GM18858 (cell line): ENCODE results near the gene PCCA.
"Not testable (repeated sequence)": the region's sequence is repeated elsewhere in the genome, so short reads cannot be mapped to it uniquely, and the experiment has no call there.

Experiments
- ATAC-seq: cut with Tn5 transposase; IDR thresholded peaks from one replicate; pipeline ENCODE4 v1.9.1; 2021; ENCODE audit not compliant: unreplicated experiment

The PCCA gene

GRCh38 chr13:100356426-100356825 is 267.5 kb downstream of the PCCA start:
- ATAC-seq: no peak

DNA sequence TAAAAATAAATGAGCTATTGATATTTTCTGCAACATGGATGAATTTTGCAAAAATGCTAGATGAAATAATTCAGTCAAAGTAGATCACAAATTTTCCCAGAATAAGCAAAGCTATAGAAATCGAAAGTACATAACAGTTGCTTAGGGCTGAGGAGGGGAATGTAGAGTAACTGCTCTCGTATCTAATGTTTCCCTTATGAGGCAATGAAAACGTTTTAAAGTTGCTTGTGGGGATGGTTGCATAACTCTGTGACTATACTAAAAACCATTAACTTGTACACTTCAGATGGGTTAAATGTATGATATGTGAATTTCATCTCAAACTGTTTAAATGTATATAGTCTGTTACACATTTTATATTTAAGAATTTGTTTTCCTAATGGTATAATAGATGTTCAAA is 268.0 kb downstream of the PCCA start:
- ATAC-seq: no peak

GRCh38 chr13:100357764-100358163 is 268.9 kb downstream of the PCCA start:
- ATAC-seq: no peak

DNA sequence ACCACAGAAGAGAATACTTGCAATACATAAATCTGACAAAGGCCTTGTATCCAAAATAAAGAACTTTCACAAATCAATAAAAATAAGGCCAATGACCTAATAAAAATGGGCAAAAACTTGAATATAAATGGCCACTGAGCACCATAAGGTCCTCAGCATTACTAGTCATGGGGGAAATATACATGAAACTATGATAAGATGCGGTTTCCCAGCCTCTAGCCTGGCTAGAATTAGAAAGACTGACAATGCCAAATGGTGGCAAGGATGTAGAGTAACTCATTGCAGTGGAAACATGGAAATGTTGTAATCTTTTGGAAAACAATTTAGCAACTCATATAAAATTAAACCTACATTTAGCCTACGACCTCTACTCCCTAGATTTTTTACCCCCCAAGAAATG is 272.6 kb downstream of the PCCA start:
- no peak for ATAC-seq

DNA sequence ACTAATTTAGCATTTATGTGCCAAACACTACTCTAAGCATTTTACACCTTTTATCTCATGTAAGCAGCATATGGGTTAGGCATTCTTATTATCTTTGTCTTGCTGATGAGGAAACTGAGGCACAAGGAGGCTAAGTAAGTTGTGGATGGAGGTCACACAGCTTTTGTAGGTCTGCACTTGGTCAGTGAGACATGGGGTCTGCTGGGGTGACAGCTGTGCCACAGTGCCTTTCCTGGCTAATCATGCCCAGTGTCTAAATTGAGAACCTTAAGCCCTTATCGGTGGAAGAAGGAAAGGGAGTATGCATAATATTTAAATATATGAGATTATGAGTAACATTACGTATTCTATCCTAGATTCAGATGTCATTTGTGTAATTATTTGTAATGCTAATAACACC is 273.5 kb downstream of the PCCA start:
- no peak for ATAC-seq

DNA sequence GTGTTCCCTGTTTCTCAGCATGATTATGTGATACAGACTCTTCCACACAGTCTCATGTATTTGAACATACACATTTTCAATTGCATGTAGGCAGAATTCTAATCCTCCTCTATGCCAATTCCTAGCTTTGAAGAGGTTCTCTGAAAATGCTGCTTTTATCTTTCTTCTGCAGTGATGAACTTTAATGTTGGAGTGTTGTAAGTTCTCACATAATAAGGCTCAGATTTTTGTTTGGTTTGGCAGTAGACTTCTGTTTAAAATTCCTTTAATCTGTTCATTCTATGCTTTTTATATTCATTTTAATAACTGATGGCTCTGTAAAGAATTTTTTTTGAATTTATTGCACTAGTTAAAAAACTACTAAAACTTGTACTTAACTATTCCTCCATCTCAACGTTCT is 273.9 kb downstream of the PCCA start:
- ATAC-seq: no peak

GRCh38 chr13:100363285-100363711 is 274.4 kb downstream of the PCCA start:
- ATAC-seq: no peak

- no peak for ATAC-seq
Observed at GRCh38 chr13:100363874-100364273, 275.0 kb downstream of the PCCA start.

DNA sequence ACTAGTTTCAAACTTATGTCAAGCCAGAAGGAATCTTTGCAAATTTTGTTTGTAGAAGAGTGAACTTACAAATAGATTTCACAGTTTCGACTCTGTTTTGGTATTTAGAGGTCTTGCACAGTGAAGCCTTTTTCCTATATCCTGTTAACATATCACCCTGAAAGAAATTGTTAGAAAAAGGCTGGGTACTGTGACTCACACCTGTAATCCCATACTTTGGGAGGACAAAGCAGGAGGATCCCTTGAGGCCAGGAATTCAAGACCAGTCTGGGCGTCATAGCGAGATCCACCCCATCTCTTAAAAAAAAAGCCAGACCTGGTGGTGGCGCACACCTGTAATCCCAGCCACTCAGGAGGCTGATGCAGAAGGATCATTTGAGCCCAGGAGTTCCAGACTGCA is 275.7 kb downstream of the PCCA start:
- ATAC-seq: no peak

DNA sequence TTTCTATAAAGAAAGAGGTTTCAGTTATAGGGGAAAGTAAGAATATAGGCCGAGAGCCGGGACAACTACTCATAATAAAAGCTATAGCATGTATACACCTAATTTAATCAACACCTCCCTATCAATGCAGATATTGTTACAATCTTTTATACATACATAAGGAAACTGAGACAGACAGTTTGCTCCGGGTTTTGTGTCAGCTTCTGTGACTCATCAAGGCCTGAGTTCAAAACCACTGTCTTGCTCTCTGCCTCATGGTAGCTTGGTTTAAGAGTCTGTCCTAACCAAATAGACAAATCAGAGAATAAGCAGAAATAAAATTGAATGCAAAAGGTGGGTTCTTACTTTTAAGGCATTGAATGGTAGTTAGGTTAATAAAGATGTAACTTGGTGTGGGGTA is 276.8 kb downstream of the PCCA start:
- no peak for ATAC-seq

DNA sequence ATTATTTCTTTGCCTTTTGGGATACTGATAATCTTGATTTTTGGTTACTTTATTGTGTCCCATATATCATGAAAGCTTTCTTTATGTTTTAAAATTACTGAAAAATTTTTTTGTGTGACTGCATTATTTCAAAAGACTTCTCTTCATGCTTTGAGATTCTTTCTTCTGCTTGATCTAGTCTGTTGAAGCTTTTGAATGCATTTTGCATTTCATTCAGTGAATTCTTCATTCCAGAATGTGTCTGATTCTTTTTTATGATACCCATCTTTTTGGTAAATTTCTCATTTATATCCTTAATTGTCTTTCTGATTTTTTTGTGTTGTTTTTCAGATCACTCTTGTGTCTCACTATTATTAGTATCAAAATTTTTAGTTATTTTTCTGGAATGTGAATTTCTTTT is 289.6 kb downstream of the PCCA start:
- no peak for ATAC-seq

DNA sequence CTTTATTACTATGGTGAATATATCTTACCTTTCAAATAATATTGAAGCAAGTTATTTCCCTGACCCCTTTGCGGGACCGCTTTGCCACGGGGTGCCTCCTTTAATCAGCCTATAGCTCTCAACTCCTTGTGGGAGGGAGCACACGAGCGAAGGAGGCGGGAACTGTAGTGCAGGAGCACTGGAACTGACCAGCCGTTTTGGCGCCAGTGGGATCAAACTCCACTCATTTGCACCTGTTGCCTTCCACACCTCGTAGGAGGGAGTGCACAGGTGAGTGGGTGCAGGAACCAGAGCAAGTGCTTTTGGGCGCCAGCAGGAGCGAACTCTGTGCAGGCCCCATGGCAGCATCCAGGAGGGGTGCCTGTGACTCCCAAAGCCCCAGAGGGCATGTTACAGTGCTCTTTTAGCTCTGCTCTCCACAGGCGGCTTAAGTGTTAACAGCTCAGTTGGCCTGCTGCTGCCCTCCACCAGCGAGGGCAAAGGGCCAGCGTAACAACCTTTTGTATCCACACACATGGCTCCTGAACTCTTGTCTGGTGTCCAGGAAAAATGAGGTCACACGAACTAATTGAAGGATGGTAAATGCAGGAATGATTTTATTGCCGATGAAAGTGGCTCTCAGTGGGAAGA is 292.8 kb downstream of the PCCA start:
- ATAC-seq: no peak

- no peak for ATAC-seq
Observed at GRCh38 chr13:100382785-100383184, 293.9 kb downstream of the PCCA start.

DNA sequence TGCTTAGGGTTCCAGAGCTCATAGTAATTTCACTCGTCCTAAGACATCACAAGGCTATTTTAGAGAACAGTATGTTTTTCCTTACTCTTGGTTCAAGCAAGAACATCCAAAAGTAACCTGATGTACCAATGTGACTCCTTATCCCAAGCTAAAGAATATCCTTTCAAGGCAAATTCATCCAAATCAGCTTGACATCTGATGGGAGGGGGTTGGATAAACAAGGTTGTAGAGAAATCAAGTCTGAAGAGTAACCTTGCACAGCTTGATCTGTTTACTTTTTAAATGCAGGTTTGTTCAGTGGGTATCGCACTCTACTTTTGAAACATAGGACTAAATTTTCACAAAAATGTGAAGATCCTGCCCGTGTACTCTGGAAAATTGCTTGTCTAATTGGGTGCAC is 298.5 kb downstream of the PCCA start:
- ATAC-seq: no peak

DNA sequence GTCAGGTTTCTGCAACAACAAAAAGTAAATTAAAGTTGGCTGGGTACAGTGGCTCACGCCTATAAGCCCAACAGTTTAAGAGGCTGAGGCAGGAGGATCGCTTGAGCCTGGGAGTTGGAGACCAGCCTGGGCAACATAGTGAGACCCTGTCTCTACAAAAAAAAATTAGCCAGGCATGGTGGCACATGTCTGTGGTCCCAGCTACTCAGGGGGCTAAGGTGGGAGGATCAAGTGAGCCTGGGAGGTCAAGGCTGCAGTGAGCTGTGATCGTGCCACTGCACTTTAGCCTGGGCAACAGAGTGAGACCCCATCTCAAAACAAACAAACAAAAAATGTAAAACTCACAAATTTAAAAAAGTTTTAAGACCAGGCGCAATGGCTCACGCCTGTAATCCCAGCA is 299.3 kb downstream of the PCCA start:
- not testable (repeated sequence) for ATAC-seq

DNA sequence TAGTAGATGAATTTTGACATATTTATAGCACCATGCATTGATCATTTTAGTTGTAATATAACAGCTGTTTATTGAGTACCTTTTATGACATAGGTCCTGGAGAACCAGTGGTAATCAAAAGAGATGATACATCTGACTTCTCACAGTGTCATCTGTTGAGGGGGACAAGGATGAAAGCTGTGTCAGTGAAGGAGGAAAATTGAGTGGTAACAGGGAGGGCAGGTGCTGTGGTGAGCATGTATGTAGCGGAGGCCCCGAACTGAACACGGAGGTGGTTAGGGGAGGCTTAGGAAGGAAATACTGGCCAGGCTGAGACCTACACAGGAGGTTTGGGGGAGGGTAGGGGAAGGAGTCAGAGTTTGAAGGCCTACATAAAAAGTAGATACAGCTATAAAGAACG is 300.0 kb downstream of the PCCA start:
- no peak for ATAC-seq

- no peak for ATAC-seq
Observed at GRCh38 chr13:100389617-100390016, 300.7 kb downstream of the PCCA start.

DNA sequence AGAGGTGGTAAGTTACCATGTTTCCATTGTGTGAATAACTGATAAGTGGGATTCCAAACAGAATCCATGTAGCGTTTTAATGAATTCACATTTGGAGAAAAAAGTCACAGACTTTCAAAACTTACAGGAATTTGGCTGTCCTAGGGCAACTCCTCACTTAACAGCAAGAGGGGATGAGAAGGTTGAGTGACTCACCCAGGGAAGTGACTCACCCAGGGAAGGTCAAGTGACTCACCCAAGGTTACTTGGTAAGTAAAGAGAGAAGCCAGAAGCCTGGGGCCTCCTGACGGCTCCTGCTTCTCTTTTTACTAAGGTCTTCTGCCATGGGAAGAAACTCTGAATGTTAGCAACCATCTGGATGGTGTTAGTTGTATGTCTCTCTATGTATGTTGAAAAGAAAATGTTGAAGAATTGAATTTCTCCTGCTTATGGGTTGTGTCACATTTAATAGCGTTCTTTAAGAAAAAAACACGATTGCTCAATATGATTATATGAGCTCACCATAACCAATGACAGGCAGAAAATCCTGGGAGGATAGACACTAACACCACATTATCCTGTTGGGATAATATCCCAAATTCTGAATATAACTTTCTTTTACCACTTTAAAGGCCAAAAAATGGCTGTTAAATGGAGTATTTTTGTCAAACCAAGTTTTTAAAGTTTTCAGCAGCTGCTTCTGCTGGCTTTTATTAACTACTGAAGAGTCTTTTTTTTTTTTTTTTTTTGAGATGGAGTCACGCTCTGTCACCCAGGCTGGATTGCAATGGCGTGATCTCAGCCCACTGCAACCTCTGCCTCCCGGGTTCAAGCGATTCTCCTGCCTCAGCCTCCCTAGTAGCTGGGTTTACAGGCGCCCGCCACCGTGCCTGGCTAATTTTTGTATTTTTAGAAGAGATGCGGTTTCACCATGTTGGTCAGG is 304.1 kb downstream of the PCCA start:
- peak; percentile 33 for ATAC-seq

DNA sequence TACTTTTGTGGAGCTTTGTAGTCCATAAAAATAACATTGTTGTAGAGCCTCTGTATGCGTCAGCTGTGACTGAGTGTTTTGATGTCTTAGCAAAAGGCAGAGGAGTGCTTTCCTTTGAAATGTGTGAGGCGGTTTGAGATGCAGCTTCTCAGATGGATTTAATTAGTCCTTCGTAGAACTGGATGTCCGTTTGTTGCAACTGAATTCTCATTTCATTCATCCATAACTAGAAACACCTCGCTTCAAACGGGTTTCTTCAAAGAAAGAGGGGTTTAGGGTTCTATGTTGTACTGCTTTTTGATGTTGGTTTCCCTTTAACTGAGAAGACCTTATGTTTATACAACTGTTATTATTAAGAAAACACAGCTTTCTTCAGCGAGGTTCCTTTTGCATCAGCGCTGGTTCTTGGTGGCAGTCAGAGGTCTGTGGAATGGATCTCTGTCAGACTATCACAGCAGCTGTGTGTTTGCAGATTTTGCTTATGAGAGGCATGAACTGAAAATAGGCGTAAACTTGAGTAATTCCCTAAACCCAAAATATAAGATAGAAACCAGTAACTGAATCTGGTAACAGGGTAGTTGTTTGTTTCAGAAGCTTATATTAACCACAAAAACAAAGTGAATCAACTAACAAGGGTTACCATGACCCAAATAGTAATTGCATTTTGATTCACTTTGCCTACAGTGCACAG is 305.3 kb downstream of the PCCA start:
- ATAC-seq: peak; percentile 90

DNA sequence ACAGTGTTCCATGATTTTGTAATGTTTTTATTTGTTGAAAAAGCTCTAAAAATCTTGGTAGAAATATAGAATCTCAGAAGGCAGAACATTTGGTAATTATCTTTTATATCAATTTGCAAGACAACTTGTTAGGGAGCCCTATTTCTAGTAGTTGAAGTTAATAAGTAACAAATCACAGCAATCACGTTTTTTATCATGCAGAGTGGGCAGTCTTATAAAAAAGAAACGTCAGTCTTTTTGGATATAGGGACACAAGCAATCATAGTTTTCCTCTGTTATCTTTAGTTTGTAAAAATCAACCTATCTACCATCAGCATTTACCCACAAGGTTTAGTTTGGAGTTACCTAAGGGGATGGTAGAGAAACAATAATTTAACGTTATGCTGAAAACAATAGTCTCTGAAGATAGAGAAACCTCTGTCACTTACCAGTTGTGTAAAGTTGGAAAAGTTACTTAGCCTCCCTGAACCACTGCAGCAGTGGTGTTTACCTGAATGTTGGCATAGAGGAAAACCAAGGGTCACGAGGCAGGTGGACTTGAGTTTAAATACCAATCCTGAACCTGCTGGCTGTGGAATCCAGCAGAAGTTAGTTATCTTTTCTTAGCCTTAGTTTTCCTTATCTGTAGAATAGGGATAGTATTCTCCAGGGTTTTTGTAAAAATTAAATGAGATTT is 306.9 kb downstream of the PCCA start:
- no peak for ATAC-seq

DNA sequence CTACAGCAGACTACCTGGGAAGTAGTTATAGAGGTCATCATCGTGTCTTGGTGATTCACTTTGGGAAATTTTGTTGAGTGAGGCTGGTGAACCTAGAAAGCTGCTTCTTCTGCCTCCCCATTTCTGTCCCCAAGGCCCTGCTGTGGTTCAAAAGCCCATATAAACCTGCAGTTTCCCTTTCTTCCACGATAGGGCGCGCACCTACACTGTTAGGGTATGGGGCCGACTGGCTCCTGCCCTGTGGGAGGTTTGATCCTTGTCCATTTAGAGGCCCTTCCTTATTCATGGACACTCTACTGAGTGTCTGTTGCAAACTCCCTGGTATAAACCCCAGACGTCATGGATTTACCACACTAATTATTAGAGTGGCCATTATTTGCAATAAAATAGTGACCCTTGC is 307.9 kb downstream of the PCCA start:
- ATAC-seq: no peak
